Naive thymus-derived CD4-positive, alpha-beta T cell (primary cell): ENCODE measurements around the gene MBD5. TPM values are rescaled to one million over a fixed set of nuclear protein-coding genes. Genes with fewer than 3 reads are reported as not detected.
A peak's percentile ranks its signal among the peaks of the same experiment; 100 is the strongest.

Source experiments
- ATAC-seq: fragments of 150-1000 bp; cut with Tn5 transposase; 2 replicates; pipeline ENCODE4 v1.10.0; 2021; ENCODE audit warnings: mild to moderate bottlenecking, moderate library complexity
- CTCF ChIA-PET: fragments of 350-600 bp; sonication (Branson Sonifier 250); formaldehyde crosslinking; loops from one replicate; lab custom pipeline; 2021; ENCODE audit warnings: antibody characterized with exemption; lab: Charles Lee
- POLR2A ChIA-PET: fragments of 350-600 bp; sonication (Branson Sonifier 250); formaldehyde crosslinking; loops from one replicate; lab custom pipeline; 2021; ENCODE audit warnings: antibody characterized with exemption, inconsistent platforms; lab: Charles Lee
- DNase-seq, 9 donors: peaks; one replicate each; pipeline versions ENCODE4 v3.0.0 to v3.0.0-alpha.2; 2020 to 2022; ENCODE audit warnings: mixed read lengths in 1 of 9
- H3K27ac ChIP-seq: one replicate; pipeline ENCODE4 v1.7.0; 2013; ENCODE audit warnings: mild to moderate bottlenecking, low read depth, low read length, moderate library complexity
- H3K27me3 ChIP-seq, 2 donors: one replicate each; pipeline ENCODE4 v1.7.0; 2013; ENCODE audit warnings: low read length in 2 of 2, mild to moderate bottlenecking in 2 of 2, moderate library complexity in 2 of 2; ENCODE audit not compliant: control insufficient read depth in 2 of 2, insufficient read depth in 2 of 2
- H3K36me3 ChIP-seq, 3 experiments: 1 replicate in 2 of 3; 2 replicates in 1 of 3; pipeline ENCODE4 v1.7.0; 2013; ENCODE audit warnings: low read length in 3 of 3, mild to moderate bottlenecking in 3 of 3, moderate library complexity in 1 of 3; ENCODE audit not compliant: insufficient read depth in 3 of 3, control insufficient read depth in 2 of 3
- H3K4me1 ChIP-seq, 2 donors: one replicate each; pipeline ENCODE4 v1.7.0; 2013; ENCODE audit warnings: low read length in 2 of 2, mild to moderate bottlenecking in 2 of 2, moderate library complexity in 1 of 2; ENCODE audit not compliant: control insufficient read depth in 2 of 2, insufficient read depth in 2 of 2
- H3K4me3 ChIP-seq: 2 replicates; pipeline ENCODE4 v1.7.0; 2013; ENCODE audit warnings: mild to moderate bottlenecking, low read length
- H3K9me3 ChIP-seq, 3 experiments: 1 replicate in 2 of 3; 2 replicates in 1 of 3; pipeline ENCODE4 v1.7.0; 2013; ENCODE audit warnings: low read length in 3 of 3; ENCODE audit not compliant: control insufficient read depth in 2 of 3
- H3K27ac Mint-ChIP-seq, 9 donors: one replicate each; pipeline ENCODE4 v1.8.0; 2020 to 2022; ENCODE audit warnings: mixed read lengths in 9 of 9, mild to moderate bottlenecking in 8 of 9, moderate library complexity in 5 of 9, inconsistent platforms in 2 of 9
- H3K27me3 Mint-ChIP-seq, 5 donors: one replicate each; pipeline ENCODE4 v1.8.0; 2021 to 2022; ENCODE audit warnings: mixed read lengths in 5 of 5, mild to moderate bottlenecking in 1 of 5
- H3K36me3 Mint-ChIP-seq, 5 donors: one replicate each; pipeline ENCODE4 v1.8.0; 2020 to 2022; ENCODE audit warnings: mixed read lengths in 5 of 5, mild to moderate bottlenecking in 3 of 5, inconsistent platforms in 1 of 5
- H3K4me1 Mint-ChIP-seq, 7 donors: one replicate each; pipeline ENCODE4 v1.8.0; 2020 to 2022; ENCODE audit warnings: mixed read lengths in 7 of 7, mild to moderate bottlenecking in 3 of 7, inconsistent platforms in 1 of 7
- H3K4me3 Mint-ChIP-seq, 10 donors: one replicate each; pipeline ENCODE4 v1.8.0; 2020 to 2022; ENCODE audit warnings: mild to moderate bottlenecking in 10 of 10, mixed read lengths in 10 of 10, moderate library complexity in 6 of 10, inconsistent platforms in 2 of 10
- H3K9me3 Mint-ChIP-seq, 11 donors: one replicate each; pipeline ENCODE4 v1.8.0; 2020 to 2022; ENCODE audit warnings: mixed read lengths in 11 of 11, mild to moderate bottlenecking in 4 of 11, inconsistent platforms in 1 of 11, moderate library complexity in 1 of 11
- intact Hi-C, 2 donors: fragments of 100-400 bp; cut with micrococcal nuclease; formaldehyde crosslinking; loops; one replicate each; pipeline ENCODE4 v1.15.1; 2023
- polyA plus RNA-seq, 2 donors: library from polyadenylated mRNA; unstranded; fragments of 300-500 nt; fragmentation: Illumina TruSeq; gene quantifications; one replicate each; pipeline ENCODE4 v1.2.3, GENCODE V29; 2021
- total RNA-seq, 6 experiments: library from RNA in 5 of 6; stranded (reverse) in 5 of 6; gene quantifications; 1 replicate in 5 of 6; 2 replicates in 1 of 6; pipeline ENCODE4 v1.2.3 and lab custom pipeline; 2021 to 2026

Gene MBD5
- total and polyA plus RNA-seq, 7 experiments from 2014 or later: 14.6 to 76.8 (median 58.6) TPM

GRCh38 chr2:148513427-148513826 lies 492.5 kb downstream of the MBD5 start:
- H3K4me1 Mint-ChIP-seq: peaks cover 4 to 46% (median 25%) of the 10 kb centered on the region in 7 donors
- no peaks in the 10 kb centered on the region for H3K27me3 Mint-ChIP-seq
- DNase-seq (no peak), ATAC-seq (no peak)
- no peaks in the 10 kb centered on the region for H3K9me3 ChIP-seq
- H3K27ac Mint-ChIP-seq: no peak overlapping the region
- no peaks in the 10 kb centered on the region for H3K36me3 ChIP-seq
- no peak overlapping the region for H3K4me3 Mint-ChIP-seq
- peaks cover 0 to 2% (median 0%) of the 10 kb centered on the region in 11 donors for H3K9me3 Mint-ChIP-seq
- H3K4me3 ChIP-seq: no peak overlapping the region
- intact Hi-C loops: loop anchor here in 1 of 2 donors (5.0 kb wide), 1 partner anchor 671 kb away; no protein-coding TSS in a partner anchor
- ChIA-PET POLR2A (no interaction called here), CTCF (no interaction called here)
- no peaks in the 10 kb centered on the region for H3K27me3 ChIP-seq
- H3K27ac ChIP-seq: no peak overlapping the region
- peaks cover 0 to 24% (median 17%) of the 10 kb centered on the region in 5 donors for H3K36me3 Mint-ChIP-seq
- no peaks in the 10 kb centered on the region for H3K4me1 ChIP-seq

- Histone ChIP-seq H3K4me1 (no peaks in the 10 kb centered on the region), H3K9me3 (no peaks in the 10 kb centered on the region), H3K27ac (no peak overlapping the region), H3K36me3 (no peaks in the 10 kb centered on the region), H3K4me3 (no peak overlapping the region), H3K27me3 (no peaks in the 10 kb centered on the region)
- POLR2A ChIA-PET: no interaction called here
- H3K36me3 Mint-ChIP-seq: peaks cover 0 to 25% (median 18%) of the 10 kb centered on the region in 5 donors
- H3K4me3 Mint-ChIP-seq: peak overlapping the region in 1 of 10 donors; percentile 18
- peak overlapping the region in 5 of 9 donors; percentile 12 to 80 (median 32) for H3K27ac Mint-ChIP-seq
- peaks cover 4 to 33% (median 17%) of the 10 kb centered on the region in 7 donors for H3K4me1 Mint-ChIP-seq
- intact Hi-C loops: loop anchor here in 1 of 2 donors (1.0 to 2.0 kb wide), 2 partner anchors 9 to 30 kb away; no protein-coding TSS in a partner anchor
- DNase-seq (no peak), ATAC-seq (no peak)
- CTCF ChIA-PET: no interaction called here
- H3K27me3 Mint-ChIP-seq: no peaks in the 10 kb centered on the region
- H3K9me3 Mint-ChIP-seq: peaks cover 0 to 2% (median 0%) of the 10 kb centered on the region in 11 donors
Observed at GRCh38 chr2:148515120-148515519, 494.2 kb downstream of the MBD5 start.

GRCh38 chr2:148515976-148516375 lies 495.1 kb downstream of the MBD5 start:
- DNase-seq (no peak), ATAC-seq (no peak)
- intact Hi-C loops: loop anchor here in 1 of 2 donors (1.0 to 2.0 kb wide), 2 partner anchors 8 to 29 kb away; no protein-coding TSS in a partner anchor
- H3K4me1 Mint-ChIP-seq: peaks cover 9 to 30% (median 22%) of the 10 kb centered on the region in 7 donors
- ChIA-PET CTCF (no interaction called here), POLR2A (no interaction called here)
- no peaks in the 10 kb centered on the region for H3K27me3 Mint-ChIP-seq
- no peak overlapping the region for H3K4me3 ChIP-seq
- H3K27ac ChIP-seq: no peak overlapping the region
- H3K9me3 Mint-ChIP-seq: peaks cover 0 to 2% (median 0%) of the 10 kb centered on the region in 11 donors
- H3K4me3 Mint-ChIP-seq: peak overlapping the region in 1 of 10 donors; percentile 58
- no peaks in the 10 kb centered on the region for H3K27me3 ChIP-seq
- no peaks in the 10 kb centered on the region for H3K36me3 ChIP-seq
- peak overlapping the region in 1 of 9 donors; percentile 78 for H3K27ac Mint-ChIP-seq
- peaks cover 0 to 25% (median 18%) of the 10 kb centered on the region in 5 donors for H3K36me3 Mint-ChIP-seq
- peaks cover 0 to 5% of the 10 kb centered on the region in 2 donors for H3K4me1 ChIP-seq
- H3K9me3 ChIP-seq: no peaks in the 10 kb centered on the region

- peaks cover 11 to 36% (median 31%) of the 10 kb centered on the region in 7 donors for H3K4me1 Mint-ChIP-seq
- Histone ChIP-seq H3K27me3 (no peaks in the 10 kb centered on the region), H3K4me1 (peaks cover 0 to 12% of the 10 kb centered on the region in 2 donors), H3K27ac (no peak overlapping the region), H3K4me3 (no peak overlapping the region), H3K9me3 (no peaks in the 10 kb centered on the region), H3K36me3 (no peaks in the 10 kb centered on the region)
- DNase-seq: no peak
- ChIA-PET POLR2A (interaction anchor here (0.6 kb wide), 1 partner anchor 86 kb away, joined by 3 read pairs; no protein-coding TSS in a partner anchor), CTCF (no interaction called here)
- H3K27me3 Mint-ChIP-seq: no peaks in the 10 kb centered on the region
- ATAC-seq: no peak
- H3K27ac Mint-ChIP-seq: no peak overlapping the region
- no peak overlapping the region for H3K4me3 Mint-ChIP-seq
- H3K9me3 Mint-ChIP-seq: peaks cover 0 to 2% (median 0%) of the 10 kb centered on the region in 11 donors
- peaks cover 0 to 22% (median 18%) of the 10 kb centered on the region in 5 donors for H3K36me3 Mint-ChIP-seq
- intact Hi-C loops: no loop called here
Observed at GRCh38 chr2:148517296-148517695, 496.4 kb downstream of the MBD5 start.

DNA sequence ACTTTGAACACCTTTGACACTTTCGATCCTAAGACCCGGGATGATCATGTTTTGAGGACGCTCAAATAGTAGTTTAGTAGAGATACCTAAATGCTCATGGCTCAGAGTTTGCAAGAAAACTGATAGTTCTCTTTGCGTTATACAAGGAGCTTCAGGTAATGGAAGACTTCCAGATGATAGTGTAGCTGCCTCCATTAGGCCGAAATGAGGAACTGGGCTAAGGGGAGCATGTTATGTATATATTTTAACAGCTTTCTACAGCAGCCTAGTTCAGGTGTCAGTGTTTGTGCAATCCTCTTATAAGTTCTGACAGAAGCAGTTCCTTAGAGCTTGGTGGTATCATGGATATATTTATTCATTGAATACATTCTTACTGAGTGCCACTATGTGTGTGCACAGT lies 496.9 kb downstream of the MBD5 start:
- H3K4me3 ChIP-seq: no peak overlapping the region
- ATAC-seq (no peak), DNase-seq (no peak)
- peaks cover 0 to 2% (median 0%) of the 10 kb centered on the region in 11 donors for H3K9me3 Mint-ChIP-seq
- peaks cover 0 to 18% (median 16%) of the 10 kb centered on the region in 5 donors for H3K36me3 Mint-ChIP-seq
- ChIA-PET CTCF (no interaction called here), POLR2A (interaction anchor here (0.5 kb wide), 1 partner anchor 128 kb away, joined by 3 read pairs; no protein-coding TSS in a partner anchor)
- no peak overlapping the region for H3K27ac ChIP-seq
- H3K4me3 Mint-ChIP-seq: no peak overlapping the region
- H3K9me3 ChIP-seq: no peaks in the 10 kb centered on the region
- peaks cover 0 to 17% of the 10 kb centered on the region in 2 donors for H3K4me1 ChIP-seq
- no peaks in the 10 kb centered on the region for H3K36me3 ChIP-seq
- peak overlapping the region in 2 of 9 donors; percentile 30 to 44 for H3K27ac Mint-ChIP-seq
- peaks cover 14 to 36% (median 30%) of the 10 kb centered on the region in 7 donors for H3K4me1 Mint-ChIP-seq
- no peaks in the 10 kb centered on the region for H3K27me3 ChIP-seq
- intact Hi-C loops: no loop called here
- no peaks in the 10 kb centered on the region for H3K27me3 Mint-ChIP-seq

DNA sequence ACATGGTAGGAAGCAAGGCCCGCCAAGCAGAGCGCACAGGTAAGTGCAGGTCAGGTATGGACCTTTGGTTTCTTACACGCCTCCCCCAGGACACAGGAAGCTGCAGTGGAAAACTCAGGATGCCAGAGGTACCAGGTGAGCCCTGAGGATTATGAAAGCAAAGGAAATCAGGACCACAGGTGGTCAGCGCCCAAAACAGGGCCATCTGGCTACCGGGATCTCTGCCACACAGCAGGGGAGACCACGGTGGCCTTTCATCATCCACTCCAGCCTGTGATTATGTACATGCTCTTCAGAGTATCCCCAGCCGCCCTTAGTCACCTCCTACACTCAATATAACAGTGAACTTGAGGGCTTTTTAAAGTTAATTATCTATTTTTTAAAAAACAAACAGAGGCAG lies 498.1 kb downstream of the MBD5 start:
- intact Hi-C loops: no loop called here
- ChIA-PET CTCF (interaction anchor here (1.3 kb wide), 1 partner anchor 10 kb away, joined by 5 read pairs; no protein-coding TSS in a partner anchor), POLR2A (no interaction called here)
- ATAC-seq: no peak
- no peak overlapping the region for H3K27ac ChIP-seq
- no peak for DNase-seq
- Mint-ChIP-seq H3K4me1 (peaks cover 21 to 48% (median 42%) of the 10 kb centered on the region in 7 donors), H3K9me3 (peaks cover 0 to 5% (median 0%) of the 10 kb centered on the region in 11 donors), H3K4me3 (no peak overlapping the region), H3K27ac (peak overlapping the region in 1 of 9 donors; percentile 44), H3K27me3 (no peaks in the 10 kb centered on the region), H3K36me3 (peaks cover 0 to 18% (median 15%) of the 10 kb centered on the region in 5 donors)
- H3K27me3 ChIP-seq: no peaks in the 10 kb centered on the region
- H3K36me3 ChIP-seq: no peaks in the 10 kb centered on the region
- peaks cover 10 to 29% of the 10 kb centered on the region in 2 donors for H3K4me1 ChIP-seq
- H3K4me3 ChIP-seq: no peak overlapping the region
- H3K9me3 ChIP-seq: no peaks in the 10 kb centered on the region
